NCI-H1694 (cell line): ENCODE data around the gene SMOC2.
"Not testable (repeated sequence)": the region's sequence is repeated elsewhere in the genome, so short reads cannot be mapped to it uniquely, and the experiment has no call there.

ENCODE experiments used
- DNase-seq: peaks from one replicate; lab custom pipeline; 2025; lab: John Stamatoyannopoulos, UW

The SMOC2 gene

GRCh38 chr6:168538892-168539811 is 98.2 kb downstream of the SMOC2 start:
- no peak for DNase-seq

GRCh38 chr6:168540713-168541291 is 99.8 kb downstream of the SMOC2 start:
- DNase-seq = no peak

GRCh38 chr6:168541307-168541706 is 100.3 kb downstream of the SMOC2 start:
- no peak for DNase-seq

- DNase-seq = no peak
Observed at GRCh38 chr6:168542301-168542700, 101.3 kb downstream of the SMOC2 start.

- no peak for DNase-seq
Observed at GRCh38 chr6:168545428-168545827, 104.4 kb downstream of the SMOC2 start.

- DNase-seq = no peak
Observed at GRCh38 chr6:168546151-168546550, 105.2 kb downstream of the SMOC2 start.

GRCh38 chr6:168546730-168547129 is 105.7 kb downstream of the SMOC2 start:
- no peak for DNase-seq

- DNase-seq = no peak
Observed at GRCh38 chr6:168550326-168550725, 109.3 kb downstream of the SMOC2 start.

- no peak for DNase-seq
Observed at GRCh38 chr6:168554472-168554871, 113.5 kb downstream of the SMOC2 start.

GRCh38 chr6:168554898-168555617 is 114.1 kb downstream of the SMOC2 start:
- DNase-seq = no peak

- no peak for DNase-seq
Observed at GRCh38 chr6:168555618-168556273, 114.8 kb downstream of the SMOC2 start.

- no peak for DNase-seq
Observed at GRCh38 chr6:168557512-168557911, 116.5 kb downstream of the SMOC2 start.

GRCh38 chr6:168558686-168559085 is 117.7 kb downstream of the SMOC2 start:
- no peak for DNase-seq

GRCh38 chr6:168559574-168560098 is 118.7 kb downstream of the SMOC2 start:
- no peak for DNase-seq

GRCh38 chr6:168560126-168560525 is 119.1 kb downstream of the SMOC2 start:
- no peak for DNase-seq

GRCh38 chr6:168562576-168563151 is 121.7 kb downstream of the SMOC2 start:
- no peak for DNase-seq

GRCh38 chr6:168563656-168564055 is 122.7 kb downstream of the SMOC2 start:
- no peak for DNase-seq

- no peak for DNase-seq
Observed at GRCh38 chr6:168565112-168565511, 124.1 kb downstream of the SMOC2 start.

GRCh38 chr6:168570211-168570610 is 129.2 kb downstream of the SMOC2 start:
- DNase-seq = no peak

GRCh38 chr6:168571268-168571667 is 130.3 kb downstream of the SMOC2 start:
- no peak for DNase-seq

GRCh38 chr6:168573276-168573835 is 132.4 kb downstream of the SMOC2 start:
- DNase-seq = not testable (repeated sequence)
